Stimulated activated CD8-positive, alpha-beta memory T cell treated with anti-CD3 and anti-CD28 coated beads, Interleukin-12 subunit alpha, Interleukin-12 subunit beta, amount 100 ng/mL, for 1 hour (primary cell): ENCODE results near the gene LAMB3.

Experiments
- DNase-seq: peaks from one replicate; pipeline ENCODE4 v3.0.0-alpha.2; 2020; ENCODE audit warnings: low read depth

LAMB3 gene

DNA sequence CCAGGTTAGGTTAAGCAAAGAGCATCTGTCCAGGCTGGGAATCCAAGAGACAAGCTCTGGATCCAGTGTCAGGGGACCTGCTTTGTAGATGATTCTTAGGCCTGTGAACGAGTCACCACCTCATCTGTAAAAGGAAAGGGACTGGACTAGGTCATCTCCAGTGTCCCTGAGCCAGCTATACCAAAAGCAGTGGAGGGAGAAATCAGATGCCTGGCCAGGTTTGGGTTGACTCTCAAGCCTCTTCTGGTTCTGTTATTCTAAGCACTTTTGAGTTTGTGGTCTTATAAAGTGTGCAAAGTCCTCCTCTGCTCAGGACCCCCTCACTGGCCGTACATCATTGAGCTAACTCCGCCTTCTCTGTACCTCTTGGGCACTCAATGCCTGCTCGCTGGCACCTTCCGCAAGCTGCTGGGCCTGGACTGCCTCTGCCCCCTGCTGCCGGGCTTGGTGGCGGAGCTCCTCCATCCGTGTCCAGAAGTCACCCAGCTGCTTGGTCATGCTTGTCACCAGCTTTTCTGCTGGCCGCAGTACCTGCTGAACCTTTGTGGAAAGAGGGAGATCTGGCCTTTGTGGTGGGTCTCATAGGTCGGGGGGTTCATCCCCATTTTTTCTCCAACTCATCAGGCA, 35.1 kb downstream of the LAMB3 start:
- DNase-seq, result no peak

DNA sequence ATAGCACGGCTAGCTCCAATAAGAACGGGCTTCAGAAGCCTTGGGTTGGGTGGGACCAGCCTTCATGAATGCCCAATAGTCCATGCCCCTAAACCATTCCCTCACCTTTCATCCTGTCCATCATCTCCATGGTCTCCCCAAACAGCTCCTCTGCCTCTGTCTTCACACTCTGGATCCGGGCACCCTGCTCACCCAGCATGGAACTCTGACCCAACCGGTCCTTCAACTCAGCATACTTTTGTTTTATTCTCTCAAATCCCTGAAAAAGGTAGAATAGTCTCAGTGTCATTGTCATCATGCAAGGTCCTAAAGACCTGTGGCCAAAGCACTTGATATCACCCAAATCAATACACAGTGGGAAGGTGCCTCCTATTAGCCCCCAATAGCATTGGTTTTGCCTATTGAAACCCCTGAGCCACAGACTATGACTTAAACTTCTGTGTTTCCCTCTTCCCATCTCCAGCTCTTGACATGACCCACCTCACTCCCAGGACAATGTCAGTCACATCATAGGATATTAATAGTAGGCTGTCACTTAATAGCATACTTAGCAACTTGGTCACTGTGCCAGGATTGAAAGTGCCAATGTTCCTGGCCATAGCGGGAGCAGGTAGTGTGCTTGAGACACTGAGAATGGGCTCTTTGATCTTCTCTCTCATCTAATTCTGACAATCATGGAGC, 35.7 kb downstream of the LAMB3 start:
- DNase-seq, result no peak

DNA sequence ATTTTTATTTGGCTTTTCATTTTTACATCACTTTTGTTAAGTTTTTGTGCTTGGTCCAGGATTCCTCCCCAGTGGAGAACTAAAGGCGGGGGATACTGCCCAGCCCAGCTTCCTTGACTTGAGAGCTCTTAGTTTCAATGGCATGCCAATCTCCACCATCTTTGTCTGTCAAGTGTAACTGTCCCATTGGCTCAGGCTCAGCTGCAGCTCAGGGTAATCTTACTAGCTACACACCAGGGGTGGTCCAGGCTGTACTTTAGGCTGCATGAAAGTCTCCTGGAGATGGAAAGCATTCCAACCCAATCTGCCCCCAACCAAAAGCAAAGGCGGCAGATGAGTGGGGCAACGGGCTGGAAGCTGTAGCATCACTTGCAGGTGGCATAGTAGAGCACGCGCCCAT, 37.3 kb downstream of the LAMB3 start:
- DNase-seq, result no peak

DNA sequence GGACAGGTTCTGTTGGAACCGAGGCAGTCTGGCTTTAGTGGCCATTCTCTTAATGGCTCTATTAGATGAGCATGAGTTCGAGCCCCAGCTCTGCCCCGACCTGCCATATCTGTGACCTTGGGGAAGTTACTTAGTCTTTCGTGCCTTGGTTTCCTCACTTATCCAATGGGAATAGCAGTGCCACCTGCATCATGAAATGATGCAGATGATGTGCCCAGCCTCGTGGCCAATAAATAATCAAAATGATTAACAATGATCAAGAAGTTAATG, 38.1 kb downstream of the LAMB3 start:
- DNase-seq, result no peak

DNA sequence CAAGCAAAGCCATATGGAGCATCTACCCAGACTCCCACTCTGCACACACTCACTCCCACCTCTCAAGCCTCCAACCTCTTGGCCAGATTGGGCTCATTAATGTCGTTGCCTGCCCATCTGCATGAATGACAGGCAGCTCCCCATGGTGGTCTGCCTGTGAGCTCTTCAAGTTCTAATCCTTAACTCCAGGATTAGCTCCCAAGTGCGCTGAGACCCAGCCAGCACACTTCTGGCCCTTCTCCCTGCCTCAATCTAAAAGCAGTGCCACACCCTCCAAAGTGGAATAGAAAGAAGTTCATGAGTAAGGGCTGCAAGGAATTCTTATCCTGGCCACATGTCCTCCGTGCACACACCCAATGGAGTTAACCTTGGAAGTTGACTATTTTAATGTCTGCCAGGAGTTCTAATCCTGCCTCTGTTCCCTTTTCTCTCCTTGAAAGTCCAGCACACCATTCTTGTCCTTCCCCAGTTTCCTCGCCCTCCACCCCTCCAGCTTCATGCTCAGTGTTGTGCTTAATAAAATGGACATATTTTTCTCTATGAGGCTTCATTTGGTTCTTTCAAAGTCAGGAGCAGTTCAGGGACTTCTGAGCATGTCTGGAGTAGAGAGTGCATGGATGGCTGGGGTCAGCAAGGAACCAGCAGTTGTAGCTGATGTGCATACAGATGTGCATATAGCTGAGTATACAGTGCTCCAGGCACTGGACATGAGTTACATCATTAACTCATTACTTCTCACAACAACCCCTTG, 38.6 kb downstream of the LAMB3 start:
- no peak for DNase-seq

DNA sequence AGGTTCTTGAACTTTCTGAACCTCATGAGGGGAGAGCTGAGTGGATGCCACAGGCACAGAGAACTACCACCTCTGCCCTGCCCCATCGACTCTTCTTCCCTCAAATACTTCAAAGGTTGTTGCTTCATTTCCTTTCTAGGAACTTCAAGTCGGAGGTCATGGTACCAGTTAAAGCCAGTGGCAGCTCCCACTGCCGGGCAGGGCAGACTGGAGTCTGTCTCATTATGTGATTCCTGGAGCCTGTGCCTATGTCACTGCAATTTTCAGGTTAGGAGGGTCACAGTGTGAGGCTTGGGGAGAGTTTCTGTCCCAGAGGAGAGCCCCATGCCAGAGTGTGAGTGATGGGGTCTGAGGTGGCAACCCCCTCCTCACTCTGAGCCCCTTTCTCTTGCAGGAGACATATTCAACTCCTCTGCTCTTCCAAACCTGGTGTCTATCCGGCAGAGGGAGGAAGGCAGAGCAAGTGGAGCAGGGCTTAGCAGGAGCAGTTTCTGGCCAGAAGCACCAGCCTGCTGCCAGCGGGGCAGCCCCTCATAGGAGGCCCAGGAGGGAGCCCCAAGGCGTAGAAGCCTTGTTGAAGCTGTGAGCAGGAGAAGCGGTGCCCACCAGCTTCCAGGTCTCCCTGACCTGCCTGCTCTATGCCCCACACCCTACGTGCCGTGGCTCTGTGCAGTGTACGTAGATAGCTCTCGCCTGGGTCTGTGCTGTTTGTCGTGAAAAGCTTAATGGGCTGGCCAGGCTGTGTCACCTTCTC, 39.4 kb downstream of the LAMB3 start:
- no peak for DNase-seq

DNA sequence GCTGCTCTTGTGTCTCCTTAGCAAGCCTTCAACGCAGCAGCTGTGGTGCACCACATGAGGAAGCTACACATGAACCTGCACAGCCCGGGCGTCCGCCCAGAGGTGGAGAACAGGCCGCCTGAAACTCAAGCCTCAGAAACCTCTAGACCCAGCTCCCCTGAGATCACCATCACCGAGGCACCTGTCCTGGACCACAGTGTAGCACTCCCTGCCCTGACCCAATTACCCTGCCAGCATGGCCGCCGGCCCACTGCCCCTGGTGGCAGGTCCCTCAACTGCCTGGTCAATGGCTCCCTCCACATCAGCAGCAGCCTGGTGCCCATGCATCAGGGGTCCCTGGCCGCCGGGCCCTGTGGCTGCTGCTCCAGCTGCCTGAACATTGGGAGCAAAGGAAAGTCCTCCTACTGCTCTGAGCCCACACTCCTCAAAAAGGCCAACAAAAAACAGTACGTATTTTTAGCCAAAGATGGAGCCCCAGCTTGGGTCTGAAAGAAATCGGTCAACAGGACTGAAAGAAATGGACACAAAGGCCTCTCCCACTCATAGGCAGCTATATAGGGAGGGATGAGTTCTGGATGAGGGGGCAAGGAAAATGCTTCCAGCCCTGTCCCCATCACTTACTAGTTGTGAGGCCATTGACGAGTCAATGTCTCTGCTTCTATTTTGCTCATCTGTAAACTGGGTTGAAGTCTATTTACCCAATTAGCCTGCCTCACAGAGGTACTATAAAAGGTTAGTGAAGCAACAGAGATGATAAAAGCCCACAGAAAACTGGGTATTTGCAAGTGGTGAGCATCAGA, 40.3 kb downstream of the LAMB3 start:
- no peak for DNase-seq

DNA sequence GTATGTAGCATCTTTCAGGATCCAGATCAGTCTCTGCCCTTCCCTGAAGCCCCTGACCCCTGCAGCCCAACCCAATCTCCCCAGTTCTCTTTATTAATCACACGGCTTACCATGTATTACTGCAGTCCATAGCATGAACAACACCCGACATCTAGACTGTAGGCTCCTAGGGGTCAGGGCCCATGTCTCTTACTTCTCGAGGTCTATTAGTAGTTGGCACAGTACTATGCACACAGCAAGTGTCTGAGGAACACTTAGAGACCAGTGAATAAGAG, 41.7 kb downstream of the LAMB3 start:
- no peak for DNase-seq

DNA sequence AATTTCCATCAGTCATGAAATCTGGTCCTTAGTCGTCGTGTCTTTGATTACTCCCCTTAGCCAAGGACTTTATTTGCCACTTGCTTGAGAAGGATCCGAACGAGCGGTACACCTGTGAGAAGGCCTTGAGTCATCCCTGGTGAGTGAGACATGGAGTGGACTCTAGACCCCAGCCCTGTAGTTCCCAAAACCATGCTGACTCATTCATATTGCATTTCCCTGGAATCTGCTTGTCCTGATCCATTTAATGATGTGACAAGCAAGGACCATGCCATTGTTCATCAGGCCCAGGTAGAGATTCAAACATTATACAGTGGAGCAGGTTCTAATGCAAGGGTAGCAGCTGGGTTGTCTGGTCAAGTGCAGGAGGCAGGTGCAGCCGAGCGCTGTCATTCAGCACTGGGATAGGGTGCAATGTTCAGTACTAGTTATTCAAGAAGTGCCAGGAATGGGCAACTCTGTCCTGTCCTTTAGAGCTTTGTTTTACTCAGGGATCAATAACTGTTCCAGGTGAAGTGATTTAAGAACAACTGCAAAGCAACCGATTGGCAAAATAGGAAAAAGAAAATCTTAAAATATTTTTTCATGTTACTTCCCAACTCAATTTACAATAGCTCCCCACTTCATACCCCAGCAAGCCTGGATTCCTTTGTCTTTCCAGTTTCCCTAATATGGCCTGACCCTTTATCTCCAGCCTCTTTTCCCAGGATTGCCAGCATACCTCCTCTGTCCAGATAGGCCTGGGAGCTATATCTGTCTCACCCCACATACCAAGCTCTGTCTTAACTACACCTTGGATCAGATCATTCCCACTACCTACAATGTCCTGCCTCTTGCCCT, 42.2 kb downstream of the LAMB3 start:
- DNase-seq, result no peak

DNA sequence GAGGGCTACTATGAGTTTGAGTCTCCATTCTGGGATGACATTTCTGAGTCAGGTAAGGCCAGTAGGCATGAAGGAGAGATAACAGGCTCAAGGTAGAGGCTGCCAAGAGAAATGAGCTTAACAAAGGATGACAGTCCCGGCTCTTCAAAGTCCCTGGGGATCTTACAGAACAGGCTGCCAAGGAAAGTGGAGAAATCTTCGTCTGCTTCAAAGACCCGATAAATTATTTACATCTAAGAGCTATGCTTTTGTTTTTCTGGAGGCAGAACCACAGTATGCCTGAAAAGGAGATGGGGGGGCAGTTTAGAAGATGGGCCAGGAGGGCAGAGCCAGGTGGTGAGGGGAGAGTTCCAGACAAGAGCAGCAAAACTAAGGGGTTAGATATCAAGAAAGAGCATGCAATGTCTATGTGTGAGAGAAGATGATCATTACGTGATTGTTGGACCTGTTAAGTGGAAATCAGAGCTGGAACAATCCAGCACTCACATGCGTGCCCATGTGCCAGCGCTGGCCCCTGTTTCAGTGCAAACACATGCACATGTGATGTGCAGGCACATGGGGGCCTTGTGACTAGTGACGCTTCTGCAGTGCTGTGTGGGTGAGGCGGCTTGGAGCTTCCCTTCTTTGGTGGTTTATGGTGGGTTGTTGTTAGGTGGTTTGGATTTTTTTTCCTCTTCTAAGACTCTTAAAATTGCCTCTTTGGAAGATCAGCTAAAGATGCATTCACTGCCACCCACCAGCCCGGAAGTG, 43.0 kb downstream of the LAMB3 start:
- DNase-seq, result no peak

DNA sequence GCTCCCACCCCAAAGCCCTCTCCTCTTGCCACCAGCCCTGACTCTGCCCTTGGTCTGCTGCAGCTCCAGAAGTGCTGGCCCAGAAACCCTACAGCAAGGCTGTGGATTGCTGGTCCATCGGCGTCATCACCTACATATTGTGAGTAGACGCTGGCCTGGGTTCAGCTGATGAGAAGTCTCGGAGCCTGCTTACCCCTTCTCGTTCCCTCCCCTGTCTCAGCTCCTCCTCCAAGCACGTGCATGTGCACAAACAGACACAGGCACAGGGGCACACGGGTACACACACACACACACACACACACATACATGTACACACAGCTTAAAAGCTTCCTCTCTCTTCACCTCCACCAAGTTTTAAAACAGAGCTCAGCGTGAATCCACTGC, 44.4 kb downstream of the LAMB3 start:
- no peak for DNase-seq

DNA sequence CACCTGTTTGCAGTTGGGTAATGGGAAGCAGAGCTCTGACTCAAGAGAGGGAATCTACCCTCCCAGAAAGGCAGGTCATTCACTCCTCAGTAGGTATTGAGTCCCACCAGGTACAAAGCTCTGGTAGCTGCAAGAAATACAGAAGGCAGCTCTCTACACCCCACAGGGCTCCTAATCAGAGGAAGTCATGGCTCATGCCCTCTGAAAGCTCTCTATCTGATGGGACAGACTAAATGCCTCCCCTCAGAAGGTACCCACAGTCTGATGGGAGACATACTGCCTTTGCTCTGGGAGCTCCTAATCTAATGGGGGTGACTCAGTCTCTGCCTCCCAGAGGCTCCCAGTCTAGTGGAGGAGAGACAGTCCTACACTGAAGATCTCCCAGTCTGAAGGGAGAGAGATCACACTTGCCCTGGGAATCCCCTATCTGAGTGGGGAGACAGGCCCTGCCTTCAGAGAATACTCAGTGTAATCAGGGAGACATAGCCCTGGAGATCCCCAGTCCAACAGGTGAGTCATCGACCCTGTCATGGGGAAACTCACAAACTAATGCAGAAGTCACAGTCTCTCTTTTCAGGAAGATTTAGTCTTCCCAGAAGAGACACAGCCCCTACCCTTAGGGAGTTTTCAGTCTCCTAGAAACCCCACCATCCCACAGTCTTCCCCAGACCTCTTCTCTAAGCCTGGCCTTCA, 45.0 kb downstream of the LAMB3 start:
- DNase-seq, result no peak

DNA sequence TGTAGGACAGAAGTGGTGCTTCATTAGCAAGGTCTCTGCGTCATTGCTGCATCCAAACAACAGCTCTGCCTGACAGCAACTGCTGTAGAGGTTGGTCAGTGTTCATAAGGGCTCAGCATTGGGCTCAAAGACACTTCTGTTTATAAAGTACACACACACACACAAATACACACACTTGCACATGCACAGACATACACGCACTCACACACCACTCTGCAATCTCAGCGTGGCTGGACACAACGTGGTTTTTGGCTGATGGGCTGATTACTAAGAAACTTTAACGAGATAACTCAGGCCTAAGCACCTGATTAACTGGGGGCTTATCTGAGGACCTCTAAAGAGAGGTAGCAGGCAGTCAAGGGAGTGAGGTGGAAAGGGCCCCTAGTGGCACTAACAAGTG, 48.3 kb downstream of the LAMB3 start:
- DNase-seq, result no peak

DNA sequence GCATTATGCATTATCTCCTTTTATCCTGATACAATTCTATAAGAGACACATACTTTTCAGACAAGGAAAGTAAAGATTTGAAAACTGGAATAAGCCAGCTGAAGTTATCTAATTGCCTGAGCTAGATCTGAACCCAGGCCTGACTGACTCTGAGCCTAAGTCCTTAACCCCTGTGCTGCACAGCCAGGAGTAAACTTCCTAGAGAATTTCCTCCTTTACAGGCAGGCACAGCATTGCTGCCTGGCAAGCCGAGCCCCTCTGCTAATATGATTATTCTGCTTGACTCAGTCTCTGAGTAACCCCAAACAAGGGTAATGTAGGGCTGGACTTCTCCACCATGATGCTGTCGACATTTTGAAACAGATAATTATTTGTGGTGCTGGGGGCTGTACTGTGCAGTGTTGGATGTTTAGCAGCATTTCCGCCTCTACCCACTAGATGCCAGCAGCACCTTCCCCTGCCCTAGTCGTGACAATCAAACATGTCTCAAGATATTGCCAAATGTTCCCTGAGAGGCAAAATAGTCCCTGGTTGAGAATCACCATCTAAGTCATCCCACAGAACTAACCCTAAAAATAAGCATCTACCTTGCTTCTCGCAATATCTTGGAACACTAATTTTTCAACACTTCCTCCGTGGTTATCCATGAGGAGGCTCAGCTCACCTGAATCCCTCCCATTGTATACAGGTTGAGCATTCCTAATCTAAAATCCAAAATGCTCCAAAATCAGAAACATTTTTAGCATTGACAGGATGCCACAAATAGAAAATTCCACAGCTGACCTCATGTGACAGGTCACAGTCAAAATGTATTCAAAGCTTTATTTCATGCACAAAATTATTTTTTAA, 50.2 kb downstream of the LAMB3 start:
- no peak for DNase-seq

DNA sequence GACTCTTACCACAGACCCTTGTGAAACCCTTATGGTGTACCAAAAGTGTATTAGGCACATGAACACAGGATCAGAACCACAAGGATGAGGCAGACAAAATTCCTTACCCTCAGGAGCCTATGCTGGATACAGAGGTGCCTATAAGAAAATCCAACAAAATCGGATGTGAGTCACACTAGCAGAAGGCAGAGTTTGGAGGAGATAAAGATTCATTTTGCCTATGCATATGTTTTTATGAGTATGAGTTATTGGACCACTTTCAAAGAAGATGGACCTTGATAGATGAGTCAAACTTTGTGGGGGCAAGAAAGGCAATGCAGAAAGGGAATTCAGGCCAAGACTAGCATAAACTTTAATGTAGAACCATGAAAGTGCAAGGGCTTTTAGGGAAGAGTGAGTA, 51.7 kb downstream of the LAMB3 start:
- DNase-seq, result no peak

DNA sequence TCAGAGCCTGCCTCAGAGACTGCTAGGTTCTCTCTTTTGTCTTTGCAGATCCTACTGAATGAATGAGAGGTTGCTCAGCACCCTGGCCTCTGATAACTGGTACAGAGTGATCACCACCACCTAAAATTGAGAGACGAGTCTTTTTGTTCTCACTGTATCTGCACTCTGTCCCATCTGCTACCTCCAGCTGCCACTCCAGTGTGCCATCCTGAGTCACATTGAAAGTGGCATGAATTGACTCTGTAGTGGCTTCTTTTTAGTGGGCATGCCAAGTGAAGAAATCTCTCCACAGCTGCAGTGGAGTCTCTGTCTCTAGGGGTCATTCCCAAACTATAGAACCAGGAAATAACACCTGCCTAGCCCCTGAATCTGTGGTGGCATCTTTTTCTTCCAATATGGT, 54.0 kb downstream of the LAMB3 start:
- DNase-seq, result no peak

DNA sequence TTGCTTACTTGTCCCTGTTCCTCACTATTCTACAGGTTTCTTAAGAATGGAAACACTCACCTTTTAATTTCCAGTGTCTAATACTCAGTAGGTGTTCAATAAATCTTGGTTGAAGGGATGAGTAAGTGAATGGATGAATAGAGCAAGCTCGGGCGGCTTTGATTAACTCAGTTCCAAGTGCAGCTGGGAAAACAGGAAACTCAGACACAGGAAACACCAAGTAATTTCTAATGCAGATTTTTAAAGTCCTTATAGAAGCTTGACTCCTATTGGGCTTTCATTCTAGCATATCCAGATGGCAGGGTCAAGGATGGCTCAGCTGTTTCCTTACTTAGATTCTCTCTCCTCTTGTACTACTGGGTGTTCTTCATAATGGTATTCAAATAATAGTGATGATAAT, 54.7 kb downstream of the LAMB3 start:
- no peak for DNase-seq

DNA sequence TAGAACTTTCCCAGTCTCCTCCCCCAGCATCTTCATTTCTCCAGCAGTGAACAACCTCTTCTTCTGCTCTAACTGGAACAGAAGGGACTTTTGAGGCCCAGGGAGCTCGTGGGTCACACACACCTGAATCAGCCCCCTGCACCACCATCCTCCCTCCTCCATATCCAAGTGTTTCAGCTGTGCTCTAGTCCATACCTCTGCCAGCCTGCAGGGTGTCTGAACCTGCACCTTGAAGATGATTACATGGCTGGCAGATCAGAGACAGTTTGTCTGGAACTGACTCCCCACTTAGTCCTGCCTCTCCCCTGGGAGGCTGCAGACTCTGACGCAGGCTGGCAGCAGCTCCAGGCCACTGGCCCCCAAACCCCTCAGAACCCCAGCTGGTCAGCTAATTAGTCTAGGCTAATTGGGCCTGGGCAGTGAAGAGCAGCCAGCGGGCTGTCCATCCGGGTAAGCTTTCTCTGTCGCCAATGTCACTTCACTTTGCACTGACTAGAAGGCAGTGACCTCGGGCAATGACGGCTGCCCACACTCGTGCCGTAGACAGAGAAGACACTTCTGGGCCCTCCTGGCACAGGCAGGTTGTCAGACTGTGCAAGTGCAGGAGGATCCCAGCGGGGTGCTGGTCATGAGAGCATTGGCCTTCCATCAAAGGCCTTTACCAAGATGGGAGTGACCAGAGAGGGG, 56.5 kb downstream of the LAMB3 start:
- no peak for DNase-seq

DNA sequence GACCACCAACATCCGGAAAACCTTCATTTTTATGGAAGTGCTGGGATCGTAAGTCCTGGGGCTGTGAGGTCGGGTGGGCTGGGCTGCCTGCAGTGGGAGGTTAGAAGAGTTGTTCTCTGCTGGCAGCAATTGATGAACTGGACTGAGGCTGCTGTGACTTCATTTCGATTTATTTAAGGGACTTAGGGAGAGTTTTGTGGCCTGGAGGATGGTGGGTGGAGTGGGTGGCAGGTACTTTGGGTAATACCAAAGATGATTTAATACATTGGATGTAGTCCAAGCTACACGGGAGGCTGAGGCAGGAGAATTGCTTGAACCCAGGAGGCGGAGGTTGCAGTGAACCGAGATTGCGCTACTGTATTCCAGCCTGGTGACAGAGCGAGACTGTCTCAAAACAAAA, 57.2 kb downstream of the LAMB3 start:
- DNase-seq, result no peak
